Cardiac muscle cell (in vitro differentiated cells and primary cell): Measurements from ENCODE around the gene ATP6V1C2. TPM values are rescaled to one million over a fixed set of nuclear protein-coding genes. Genes with fewer than 3 reads are reported as not detected.
A peak's percentile ranks its signal among the peaks of the same experiment; 100 is the strongest.

Experiments
- DNase-seq, 2 donors: peaks; one replicate each; pipeline versions ENCODE4 v3.0.0 to v3.0.0-alpha.2; 2010 to 2017; ENCODE audit warnings: low read depth in 1 of 2, low spot score in 1 of 2
- H3K27ac ChIP-seq: fragments of 200-600 bp; sonication (generic); 2 replicates; pipeline ENCODE4 v1.5.1; 2016
- H3K27me3 ChIP-seq: fragments of 200-600 bp; sonication (generic); 2 replicates; pipeline ENCODE4 v1.6.0; 2016; ENCODE audit warnings: control low read depth
- H3K36me3 ChIP-seq: fragments of 200-600 bp; sonication (generic); 2 replicates; pipeline ENCODE4 v1.5.1; 2016; ENCODE audit warnings: control low read depth
- H3K4me1 ChIP-seq: fragments of 200-600 bp; sonication (generic); 2 replicates; pipeline ENCODE4 v1.8.1; 2017; ENCODE audit warnings: low read depth, mild to moderate bottlenecking, mixed run types
- H3K4me3 ChIP-seq: fragments of 200-600 bp; sonication (generic); 2 replicates; pipeline ENCODE4 v1.5.1; 2016; ENCODE audit warnings: mild to moderate bottlenecking
- H3K9me3 ChIP-seq: fragments of 200-600 bp; sonication (generic); 2 replicates; pipeline ENCODE4 v1.5.1; 2017; ENCODE audit warnings: low read depth, mild to moderate bottlenecking, control low read depth
- CTCF ChIP-seq: IDR thresholded peaks from 2 replicates; pipeline ENCODE4 v1.5.1; 2012; ENCODE audit warnings: low read depth, mild to moderate bottlenecking, low read length
- polyA plus RNA-seq: library from polyadenylated mRNA; unstranded; fragments of >200 nt; fragmentation: Nextera tagmentation; extraction: Ambion mirVana; gene quantifications from 2 replicates; pipeline ENCODE4 v1.2.1, GENCODE V29; 2016
- total RNA-seq: library from RNA; depleted of rRNA; stranded (reverse); fragments of >200 nt; gene quantifications from 2 replicates; pipeline ENCODE4 v1.2.3, GENCODE V29; 2016

ATP6V1C2 gene
- total and polyA plus RNA-seq, 2 experiments from 2014 or later, result 0.06 to 1.1 TPM

- H3K4me1 ChIP-seq, result no peaks in the 10 kb centered on the region
- no peak overlapping the region for H3K4me3 ChIP-seq
- no peak overlapping the region for H3K27ac ChIP-seq
- no peak for DNase-seq
- H3K36me3 ChIP-seq, result no peaks in the 10 kb centered on the region
- no peaks in the 10 kb centered on the region for H3K27me3 ChIP-seq
- no peaks in the 10 kb centered on the region for H3K9me3 ChIP-seq
- no peak for TF ChIP-seq CTCF
Observed at GRCh38 chr2:10770956-10771750, 49.7 kb downstream of the ATP6V1C2 start.

GRCh38 chr2:10771786-10772185, 50.4 kb downstream of the ATP6V1C2 start:
- no peak for DNase-seq
- no peaks in the 10 kb centered on the region for H3K9me3 ChIP-seq
- no peak overlapping the region for H3K27ac ChIP-seq
- H3K36me3 ChIP-seq, result no peaks in the 10 kb centered on the region
- no peaks in the 10 kb centered on the region for H3K27me3 ChIP-seq
- H3K4me3 ChIP-seq, result no peak overlapping the region
- H3K4me1 ChIP-seq, result no peaks in the 10 kb centered on the region
- TF ChIP-seq CTCF, result no peak

- H3K4me3 ChIP-seq, result no peak overlapping the region
- no peak for TF ChIP-seq CTCF
Observed at GRCh38 chr2:10772201-10772867, 50.9 kb downstream of the ATP6V1C2 start.

GRCh38 chr2:10772868-10773215, 51.4 kb downstream of the ATP6V1C2 start:
- H3K27me3 ChIP-seq, result no peaks in the 10 kb centered on the region
- no peak for DNase-seq
- no peaks in the 10 kb centered on the region for H3K4me1 ChIP-seq
- no peak overlapping the region for H3K27ac ChIP-seq
- H3K9me3 ChIP-seq, result no peaks in the 10 kb centered on the region
- TF ChIP-seq CTCF, result no peak
- no peak overlapping the region for H3K4me3 ChIP-seq
- no peaks in the 10 kb centered on the region for H3K36me3 ChIP-seq

More at GRCh38 chr2:10772201-10772867, 50.9 kb downstream of the ATP6V1C2 start:
- DNase-seq, result no peak
- Histone ChIP-seq H3K27ac (no peak overlapping the region), H3K4me1 (no peaks in the 10 kb centered on the region), H3K9me3 (no peaks in the 10 kb centered on the region), H3K27me3 (no peaks in the 10 kb centered on the region), H3K36me3 (no peaks in the 10 kb centered on the region)

GRCh38 chr2:10773821-10774341, 52.5 kb downstream of the ATP6V1C2 start:
- no peaks in the 10 kb centered on the region for H3K9me3 ChIP-seq
- no peak for DNase-seq
- H3K27me3 ChIP-seq, result no peaks in the 10 kb centered on the region
- no peaks in the 10 kb centered on the region for H3K36me3 ChIP-seq
- no peak overlapping the region for H3K4me3 ChIP-seq
- TF ChIP-seq CTCF, result no peak
- H3K27ac ChIP-seq, result peak overlapping the region; percentile 44
- no peaks in the 10 kb centered on the region for H3K4me1 ChIP-seq
